H9 (cell line): Measurements from ENCODE around the gene SFXN2. TPM values are rescaled to one million over a fixed set of nuclear protein-coding genes. Genes with fewer than 3 reads are reported as not detected.

ENCODE experiments used
- DNase-seq: peaks from one replicate; pipeline ENCODE4 v3.0.0-alpha.2; 2017
- H2AFZ ChIP-seq: one replicate; pipeline ENCODE4 v1.6.1; 2013; ENCODE audit warnings: mild to moderate bottlenecking, low read length, control low read depth, moderate library complexity
- H2AK5ac ChIP-seq: 2 replicates; pipeline ENCODE4 v1.6.1; 2013; ENCODE audit warnings: low read length, control low read depth, mixed read lengths; ENCODE audit not compliant: insufficient read length
- H2BK120ac ChIP-seq: one replicate; pipeline ENCODE4 v1.6.1; 2013; ENCODE audit warnings: low read depth, mild to moderate bottlenecking, low read length, control low read depth, inconsistent platforms; ENCODE audit not compliant: poor library complexity, severe bottlenecking
- H2BK12ac ChIP-seq: 2 replicates; pipeline ENCODE4 v1.6.1; 2013; ENCODE audit warnings: low read length, control low read depth, mixed read lengths, low read depth; ENCODE audit not compliant: insufficient read length
- H2BK15ac ChIP-seq: 2 replicates; pipeline ENCODE4 v1.6.1; 2013; ENCODE audit warnings: low read depth, low read length, control low read depth
- H2BK20ac ChIP-seq: one replicate; pipeline ENCODE4 v1.6.1; 2013; ENCODE audit warnings: low read depth, mild to moderate bottlenecking, low read length, control low read depth, inconsistent platforms; ENCODE audit not compliant: poor library complexity, severe bottlenecking
- H2BK5ac ChIP-seq: 2 replicates; pipeline ENCODE4 v1.6.1; 2013; ENCODE audit warnings: low read length, control low read depth, mixed read lengths; ENCODE audit not compliant: insufficient read length
- H3K14ac ChIP-seq: 2 replicates; pipeline ENCODE4 v1.6.1; 2013; ENCODE audit warnings: low read length, control low read depth; ENCODE audit not compliant: insufficient read depth
- H3K18ac ChIP-seq: 2 replicates; pipeline ENCODE4 v1.6.1; 2013; ENCODE audit warnings: low read depth, mild to moderate bottlenecking, mixed read lengths, low read length, control low read depth; ENCODE audit not compliant: insufficient read length
- H3K23ac ChIP-seq: 2 replicates; pipeline ENCODE4 v1.6.1; 2013; ENCODE audit warnings: low read length, control low read depth, mixed read lengths, low read depth; ENCODE audit not compliant: insufficient read length
- H3K23me2 ChIP-seq: 2 replicates; pipeline ENCODE4 v1.6.1; 2013; ENCODE audit warnings: low read depth, mild to moderate bottlenecking, mixed read lengths, low read length, control low read depth; ENCODE audit not compliant: insufficient read length, poor library complexity, severe bottlenecking
- H3K27ac ChIP-seq: 2 replicates; pipeline ENCODE4 v1.5.1; 2013; ENCODE audit warnings: low read length, control low read depth, mixed read lengths, low read depth; ENCODE audit not compliant: insufficient read length
- H3K27me3 ChIP-seq: 2 replicates; pipeline ENCODE4 v1.6.1; 2013; ENCODE audit warnings: low read length, control low read depth, inconsistent platforms; ENCODE audit not compliant: insufficient read depth
- H3K4ac ChIP-seq: 2 replicates; pipeline ENCODE4 v1.6.1; 2013; ENCODE audit warnings: low read depth, mild to moderate bottlenecking, control low read depth, inconsistent platforms, low read length, moderate library complexity
- H3K4me1 ChIP-seq: 2 replicates; pipeline ENCODE4 v1.6.1; 2013; ENCODE audit warnings: low read length, control low read depth, inconsistent platforms; ENCODE audit not compliant: insufficient read depth
- H3K4me2 ChIP-seq: 2 replicates; pipeline ENCODE4 v1.6.1; 2013; ENCODE audit warnings: low read length, control low read depth, mixed read lengths; ENCODE audit not compliant: insufficient read length, insufficient read depth
- H3K56ac ChIP-seq: 2 replicates; pipeline ENCODE4 v1.6.1; 2013; ENCODE audit warnings: low read depth, mild to moderate bottlenecking, mixed read lengths, low read length, control low read depth; ENCODE audit not compliant: insufficient read length
- H3K79me1 ChIP-seq: 2 replicates; pipeline ENCODE4 v1.6.1; 2013; ENCODE audit warnings: low read depth, mild to moderate bottlenecking, moderate library complexity, low read length, control low read depth, inconsistent platforms; ENCODE audit not compliant: insufficient read depth, poor library complexity, severe bottlenecking
- H3K79me2 ChIP-seq: 2 replicates; pipeline ENCODE4 v1.6.1; 2013; ENCODE audit warnings: low read length, control low read depth, inconsistent platforms; ENCODE audit not compliant: insufficient read depth
- H3K9ac ChIP-seq: 2 replicates; pipeline ENCODE4 v1.6.1; 2013; ENCODE audit warnings: low read length, control low read depth, mixed read lengths; ENCODE audit not compliant: insufficient read length; ENCODE audit errors: extremely low read depth
- H3K9me3 ChIP-seq: one replicate; pipeline ENCODE4 v1.6.1; 2013; ENCODE audit warnings: low read depth, low read length, inconsistent platforms; ENCODE audit not compliant: control insufficient read depth
- H3T11ph ChIP-seq: one replicate; pipeline ENCODE4 v1.6.1; 2013; ENCODE audit warnings: mild to moderate bottlenecking, low read length, control low read depth, inconsistent platforms
- H4K20me1 ChIP-seq: one replicate; pipeline ENCODE4 v1.6.1; 2013; ENCODE audit not compliant: control insufficient read depth, insufficient read length, insufficient read depth
- H4K5ac ChIP-seq: 2 replicates; pipeline ENCODE4 v1.6.1; 2013; ENCODE audit warnings: low read depth, mild to moderate bottlenecking, mixed read lengths, low read length, control low read depth; ENCODE audit not compliant: insufficient read length
- H4K8ac ChIP-seq: replicated peaks from 2 replicates; pipeline ENCODE4 v1.6.1; 2013; ENCODE audit warnings: low read length, control low read depth, mixed read lengths, low read depth; ENCODE audit not compliant: insufficient read length
- H4K91ac ChIP-seq: 2 replicates; pipeline ENCODE4 v1.6.1; 2013; ENCODE audit warnings: low read depth, mild to moderate bottlenecking, moderate library complexity, mixed read lengths, low read length, control low read depth; ENCODE audit not compliant: insufficient read length
- H3K27ac Mint-ChIP-seq, 3 experiments: 2 replicates in 2 of 3; 3 replicates in 1 of 3; pipeline ENCODE4 v1.8.0; 2020 to 2021; ENCODE audit warnings: mixed read lengths in 3 of 3, mild to moderate bottlenecking in 1 of 3, moderate library complexity in 1 of 3
- H3K27me3 Mint-ChIP-seq: 2 replicates; pipeline ENCODE4 v1.8.0; 2021; ENCODE audit warnings: low read depth, mild to moderate bottlenecking, moderate library complexity, mixed read lengths
- H3K36me3 Mint-ChIP-seq, 3 experiments: 2 replicates in 2 of 3; 3 replicates in 1 of 3; pipeline ENCODE4 v1.8.0; 2020 to 2021; ENCODE audit warnings: low read depth in 3 of 3, mixed read lengths in 3 of 3; ENCODE audit not compliant: insufficient read depth in 1 of 3
- H3K4me1 Mint-ChIP-seq, 2 experiments: 2 replicates each; pipeline ENCODE4 v1.8.0; 2020; ENCODE audit warnings: mixed read lengths in 2 of 2
- H3K4me3 Mint-ChIP-seq, 2 experiments: 2 replicates in 1 of 2; 3 replicates in 1 of 2; pipeline ENCODE4 v1.8.0; 2020 to 2021; ENCODE audit warnings: mild to moderate bottlenecking in 2 of 2, mixed read lengths in 2 of 2, moderate library complexity in 1 of 2
- H3K9me3 Mint-ChIP-seq, 2 experiments: 2 replicates in 1 of 2; 3 replicates in 1 of 2; pipeline ENCODE4 v1.8.0; 2020; ENCODE audit warnings: mild to moderate bottlenecking in 2 of 2, mixed read lengths in 2 of 2, moderate library complexity in 1 of 2
- WGBS: extraction: QIAGEN DNeasy Blood & Tissue Kit; methylation state at CpG from one replicate; pipeline ENCODE4 v1.1.7; 2013; ENCODE audit warnings: missing lambda C conversion rate, low lambda C conversion rate, mixed read lengths; ENCODE audit not compliant: insufficient read length; ENCODE audit errors: extremely low coverage; 5-methylcytosine and 5-hydroxymethylcytosine counted together
- total RNA-seq: library from RNA; stranded (reverse); gene quantifications from 2 replicates; pipeline ENCODE4 v1.2.1, GENCODE V29; 2021
- TF ChIP-seq, protein P1 (sequence below): fragments of 200-600 bp; sonication (generic); conservative IDR thresholded peaks from 3 replicates; pipeline ENCODE4 v1.8.0; 2021; ENCODE audit warnings: antibody characterized with exemption, mild to moderate bottlenecking

The SFXN2 gene
- total RNA-seq, 1 experiment from 2014 or later = 34.7 TPM

DNA sequence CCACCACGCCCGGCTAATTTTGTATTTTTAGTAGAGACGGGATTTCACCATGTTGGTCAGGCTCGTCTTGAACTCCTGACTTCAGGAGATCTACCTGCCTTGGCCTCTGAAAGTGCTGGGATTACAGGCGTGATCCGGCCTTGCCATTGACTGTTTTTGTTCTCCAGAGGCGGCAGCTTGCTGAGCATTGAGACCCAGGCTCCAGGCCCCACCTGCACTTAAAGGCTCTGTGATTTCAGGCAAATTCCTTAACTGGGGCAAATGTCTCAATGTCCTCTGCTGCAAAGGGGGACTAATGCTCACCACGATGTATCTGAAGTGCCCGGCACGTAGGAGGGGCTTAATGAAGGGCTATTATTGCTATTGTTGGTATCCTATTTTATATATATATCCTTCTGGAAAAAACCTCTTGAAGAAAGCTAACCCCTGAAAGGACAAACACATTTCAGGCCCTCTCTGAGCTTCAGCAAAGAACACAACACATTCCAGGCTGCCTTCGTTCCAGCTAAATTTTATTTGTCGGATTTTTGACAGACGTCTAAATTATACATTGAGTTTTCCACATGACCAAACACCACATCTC, 41.1 kb upstream of the SFXN2 start:
- no peaks in the 10 kb centered on the region for H4K20me1 ChIP-seq
- H3K56ac ChIP-seq = no peak overlapping the region
- H3K23ac ChIP-seq = no peak overlapping the region
- no peak overlapping the region for H3K4ac ChIP-seq
- TF ChIP-seq, protein P1, sequence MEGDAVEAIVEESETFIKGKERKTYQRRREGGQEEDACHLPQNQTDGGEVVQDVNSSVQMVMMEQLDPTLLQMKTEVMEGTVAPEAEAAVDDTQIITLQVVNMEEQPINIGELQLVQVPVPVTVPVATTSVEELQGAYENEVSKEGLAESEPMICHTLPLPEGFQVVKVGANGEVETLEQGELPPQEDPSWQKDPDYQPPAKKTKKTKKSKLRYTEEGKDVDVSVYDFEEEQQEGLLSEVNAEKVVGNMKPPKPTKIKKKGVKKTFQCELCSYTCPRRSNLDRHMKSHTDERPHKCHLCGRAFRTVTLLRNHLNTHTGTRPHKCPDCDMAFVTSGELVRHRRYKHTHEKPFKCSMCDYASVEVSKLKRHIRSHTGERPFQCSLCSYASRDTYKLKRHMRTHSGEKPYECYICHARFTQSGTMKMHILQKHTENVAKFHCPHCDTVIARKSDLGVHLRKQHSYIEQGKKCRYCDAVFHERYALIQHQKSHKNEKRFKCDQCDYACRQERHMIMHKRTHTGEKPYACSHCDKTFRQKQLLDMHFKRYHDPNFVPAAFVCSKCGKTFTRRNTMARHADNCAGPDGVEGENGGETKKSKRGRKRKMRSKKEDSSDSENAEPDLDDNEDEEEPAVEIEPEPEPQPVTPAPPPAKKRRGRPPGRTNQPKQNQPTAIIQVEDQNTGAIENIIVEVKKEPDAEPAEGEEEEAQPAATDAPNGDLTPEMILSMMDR = no peak
- peaks cover 19% of the 10 kb centered on the region for H3K4me1 ChIP-seq
- Mint-ChIP-seq H3K36me3 (no peaks in the 10 kb centered on the region), H3K4me3 (peak overlapping the region in 1 of 2 experiments; percentile 63; a peak in 1 of 5 replicates), H3K9me3 (no peaks in the 10 kb centered on the region), H3K4me1 (peaks cover 71 to 78% of the 10 kb centered on the region in 2 experiments), H3K27ac (peak overlapping the region in 1 of 3 experiments; percentile 12; a peak in 2 of 7 replicates), H3K27me3 (no peaks in the 10 kb centered on the region)
- no peak overlapping the region for H2BK20ac ChIP-seq
- H3K9ac ChIP-seq = no peak overlapping the region
- H3K27me3 ChIP-seq = no peaks in the 10 kb centered on the region
- no CpG with 5 or more reads among the region's 13 CpGs for WGBS
- H2BK15ac ChIP-seq = no peak overlapping the region
- H3K27ac ChIP-seq = no peak overlapping the region
- no peak overlapping the region for H4K5ac ChIP-seq
- no peak for DNase-seq
- H3K18ac ChIP-seq = no peak overlapping the region
- no peak overlapping the region for H2AFZ ChIP-seq
- H3K79me2 ChIP-seq = no peaks in the 10 kb centered on the region
- H3K9me3 ChIP-seq = no peaks in the 10 kb centered on the region
- no peak overlapping the region for H2BK120ac ChIP-seq
- H2BK12ac ChIP-seq = no peak overlapping the region
- no peak overlapping the region for H4K91ac ChIP-seq
- no peak overlapping the region for H3K14ac ChIP-seq
- H3T11ph ChIP-seq = no peak overlapping the region
- H4K8ac ChIP-seq = no peak overlapping the region
- H3K79me1 ChIP-seq = no peaks in the 10 kb centered on the region
- H2BK5ac ChIP-seq = no peak overlapping the region
- H3K23me2 ChIP-seq = no peaks in the 10 kb centered on the region
- H3K4me2 ChIP-seq = no peak overlapping the region
- no peak overlapping the region for H2AK5ac ChIP-seq
